ENCODE data around the gene TIFAB.

TIFAB gene

GRCh38 chr5:135441350-135441831 is 10.8 kb downstream of the TIFAB start:
- DNase-seq = no peak

- no peak for DNase-seq
Measured at GRCh38 chr5:135440916-135441315, 11.2 kb downstream of the TIFAB start.

- DNase-seq = no peak
Measured at GRCh38 chr5:135439231-135440205, 12.6 kb downstream of the TIFAB start.

GRCh38 chr5:135438636-135439221 is 13.4 kb downstream of the TIFAB start:
- no peak for DNase-seq

- no peak for DNase-seq
Measured at GRCh38 chr5:135437796-135438560, 14.2 kb downstream of the TIFAB start.

GRCh38 chr5:135437422-135437795 is 14.7 kb downstream of the TIFAB start:
- DNase-seq = no peak

- DNase-seq = no peak
Measured at GRCh38 chr5:135436951-135437418, 15.2 kb downstream of the TIFAB start.

GRCh38 chr5:135435467-135436330 is 16.5 kb downstream of the TIFAB start:
- DNase-seq = no peak

- no peak for DNase-seq
Measured at GRCh38 chr5:135434591-135435466, 17.3 kb downstream of the TIFAB start.

GRCh38 chr5:135433681-135434426 is 18.3 kb downstream of the TIFAB start:
- DNase-seq = no peak

GRCh38 chr5:135432113-135432512 is 20.0 kb downstream of the TIFAB start:
- DNase-seq = no peak

GRCh38 chr5:135430135-135430437 is 22.1 kb downstream of the TIFAB start:
- no peak for DNase-seq

GRCh38 chr5:135429301-135430134 is 22.6 kb downstream of the TIFAB start:
- no peak for DNase-seq

- no peak for DNase-seq
Measured at GRCh38 chr5:135428586-135428985, 23.6 kb downstream of the TIFAB start.

GRCh38 chr5:135426102-135427082 is 25.8 kb downstream of the TIFAB start:
- DNase-seq = no peak

GRCh38 chr5:135425641-135426040 is 26.5 kb downstream of the TIFAB start:
- DNase-seq = no peak

GRCh38 chr5:135423846-135424168 is 28.3 kb downstream of the TIFAB start:
- no peak for DNase-seq

- no peak for DNase-seq
Measured at GRCh38 chr5:135423146-135423845, 28.9 kb downstream of the TIFAB start.
